CD4-positive, alpha-beta T cell treated with Interferon gamma for 1 hour (primary cell): ENCODE results near the gene GALR2.
"Not testable (repeated sequence)": the region's sequence is repeated elsewhere in the genome, so short reads cannot be mapped to it uniquely, and the experiment has no call there.

Experiments
- DNase-seq: peaks from one replicate; pipeline ENCODE4 v3.0.0-alpha.2; 2020

Gene GALR2

GRCh38 chr17:76050538-76051467 lies 23.8 kb upstream of the GALR2 start:
- no peak for DNase-seq

- no peak for DNase-seq
Observed at GRCh38 chr17:76051561-76051960, 23.0 kb upstream of the GALR2 start.

- DNase-seq, result no peak
Observed at GRCh38 chr17:76053246-76054111, 21.1 kb upstream of the GALR2 start.

- DNase-seq, result no peak
Observed at GRCh38 chr17:76054112-76054476, 20.5 kb upstream of the GALR2 start.

GRCh38 chr17:76056882-76057281 lies 17.7 kb upstream of the GALR2 start:
- no peak for DNase-seq

GRCh38 chr17:76058264-76058663 lies 16.3 kb upstream of the GALR2 start:
- DNase-seq, result not testable (repeated sequence)

GRCh38 chr17:76063875-76064546 lies 10.6 kb upstream of the GALR2 start:
- peak; percentile 21 for DNase-seq

- DNase-seq, result no peak
Observed at GRCh38 chr17:76065775-76066174, 8.8 kb upstream of the GALR2 start.

GRCh38 chr17:76071531-76072147 lies 2.9 kb upstream of the GALR2 start:
- DNase-seq, result no peak

- DNase-seq, result peak; percentile 86
Observed at GRCh38 chr17:76072148-76072858, 2.3 kb upstream of the GALR2 start, which contains the start of gene SRP68. Gene SRP68, minus strand, starts transcription at chr17:76072517. Its CDS starts 26 bp downstream, at chr17:76072491.

GRCh38 chr17:76075364-76076145 lies 974 bp downstream of the GALR2 start:
- no peak for DNase-seq

GRCh38 chr17:76076146-76076764 lies 1.7 kb downstream of the GALR2 start:
- DNase-seq, result no peak

- DNase-seq, result peak; percentile 73
Observed at GRCh38 chr17:76076765-76077583, 2.4 kb downstream of the GALR2 start.

- DNase-seq, result no peak
Observed at GRCh38 chr17:76077584-76078110, 3.1 kb downstream of the GALR2 start.

- DNase-seq, result not testable (repeated sequence)
Observed at GRCh38 chr17:76078370-76078769, 3.8 kb downstream of the GALR2 start.

- DNase-seq, result no peak
Observed at GRCh38 chr17:76078860-76079534, 4.4 kb downstream of the GALR2 start, which contains the start of gene ZACN. Gene ZACN, plus strand, starts transcription at chr17:76079182. Its CDS starts 83 bp downstream, at chr17:76079265.

GRCh38 chr17:76079535-76079955 lies 5.0 kb downstream of the GALR2 start:
- DNase-seq, result no peak

- no peak for DNase-seq
Observed at GRCh38 chr17:76079956-76080767, 5.6 kb downstream of the GALR2 start.
